ENCODE results near the gene TTYH1. TPM values are rescaled to one million over a fixed set of nuclear protein-coding genes. Genes with fewer than 3 reads are reported as not detected.

Gene TTYH1
- total RNA-seq, 6 experiments from 2014 or later = 0.30 to 0.93 (median 0.35) TPM; not detected in 1

DNA sequence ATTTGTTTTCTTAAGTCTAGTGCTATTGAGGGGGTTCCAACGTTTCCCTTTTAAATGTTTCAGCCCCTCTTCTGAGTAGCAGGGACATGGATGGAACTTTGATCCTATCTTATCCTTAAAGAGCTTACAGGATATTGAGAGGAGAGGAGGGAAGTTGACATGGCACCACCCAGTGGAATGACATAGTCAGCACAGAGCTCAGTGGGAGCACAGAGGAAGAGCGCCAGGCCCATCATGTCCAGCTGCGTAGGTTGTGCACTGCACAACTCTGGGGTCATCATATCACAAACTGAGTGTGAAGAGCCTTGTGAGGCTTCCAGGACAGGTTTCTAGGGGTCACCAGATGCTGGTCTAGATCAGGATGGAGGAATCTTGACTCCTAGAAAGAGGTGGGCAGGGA lies 62.4 kb downstream of the TTYH1 start:
- no peak overlapping the region for H3K27ac ChIP-seq
- peak in 3 of 4 donors; percentile 13 to 29 (median 20) for ATAC-seq
- no peaks in the 10 kb centered on the region for H3K36me3 ChIP-seq
- intact Hi-C loops (cut with DNase I) = no loop called here
- DNase-seq = no peak
- no peaks in the 10 kb centered on the region for H3K4me1 ChIP-seq
- no peak overlapping the region for H3K4me3 ChIP-seq
- H3K9me3 ChIP-seq = no peaks in the 10 kb centered on the region
- TF ChIP-seq, protein P1, sequence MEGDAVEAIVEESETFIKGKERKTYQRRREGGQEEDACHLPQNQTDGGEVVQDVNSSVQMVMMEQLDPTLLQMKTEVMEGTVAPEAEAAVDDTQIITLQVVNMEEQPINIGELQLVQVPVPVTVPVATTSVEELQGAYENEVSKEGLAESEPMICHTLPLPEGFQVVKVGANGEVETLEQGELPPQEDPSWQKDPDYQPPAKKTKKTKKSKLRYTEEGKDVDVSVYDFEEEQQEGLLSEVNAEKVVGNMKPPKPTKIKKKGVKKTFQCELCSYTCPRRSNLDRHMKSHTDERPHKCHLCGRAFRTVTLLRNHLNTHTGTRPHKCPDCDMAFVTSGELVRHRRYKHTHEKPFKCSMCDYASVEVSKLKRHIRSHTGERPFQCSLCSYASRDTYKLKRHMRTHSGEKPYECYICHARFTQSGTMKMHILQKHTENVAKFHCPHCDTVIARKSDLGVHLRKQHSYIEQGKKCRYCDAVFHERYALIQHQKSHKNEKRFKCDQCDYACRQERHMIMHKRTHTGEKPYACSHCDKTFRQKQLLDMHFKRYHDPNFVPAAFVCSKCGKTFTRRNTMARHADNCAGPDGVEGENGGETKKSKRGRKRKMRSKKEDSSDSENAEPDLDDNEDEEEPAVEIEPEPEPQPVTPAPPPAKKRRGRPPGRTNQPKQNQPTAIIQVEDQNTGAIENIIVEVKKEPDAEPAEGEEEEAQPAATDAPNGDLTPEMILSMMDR (IDR thresholded peaks at IDR 0.05) = no peak
- TF ChIP-seq POLR2A (IDR thresholded peaks at IDR 0.05) = no peak
- H3K27me3 ChIP-seq = peaks cover 0 to 4% of the 10 kb centered on the region in 2 donors
- WGBS (ENCODE audit: insufficient coverage, low coverage, low lambda C conversion rate, missing lambda C conversion rate) = 56% methylated on average over 3 of the region's 3 CpGs

DNA sequence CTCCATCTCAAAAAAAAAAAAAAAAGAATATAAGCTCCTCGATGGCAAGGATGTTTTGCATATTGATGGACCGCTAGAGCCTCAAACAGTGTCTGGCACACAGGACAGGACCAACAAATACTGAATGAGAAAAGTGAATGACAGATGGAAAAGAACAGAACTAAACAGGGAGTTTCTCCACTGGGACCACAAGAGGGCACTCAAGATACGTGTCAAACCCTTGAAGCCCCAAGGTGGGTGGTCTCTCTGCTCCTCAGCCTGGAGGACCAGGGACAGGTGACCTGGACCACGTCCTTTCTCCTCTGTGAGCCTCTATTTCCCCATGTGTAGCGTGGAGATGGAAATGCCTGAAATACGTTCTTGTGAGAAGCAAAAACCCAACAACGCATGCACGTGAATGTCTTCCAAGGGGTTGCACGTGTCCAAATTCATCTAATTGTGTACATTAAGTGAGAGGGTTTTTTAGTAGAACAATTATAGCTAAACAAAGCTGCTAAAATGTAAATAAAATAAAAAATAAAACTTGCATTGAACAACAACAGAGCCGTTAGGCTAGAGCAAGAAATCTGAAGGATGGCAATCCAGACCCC lies 63.5 kb downstream of the TTYH1 start:
- intact Hi-C loops (cut with DNase I) = no loop called here
- H3K4me3 ChIP-seq = no peak overlapping the region
- ATAC-seq (peak; percentile 37 to 55 (median 50)), DNase-seq (no peak)
- no peak overlapping the region for H3K27ac ChIP-seq
- peaks cover 0 to 4% of the 10 kb centered on the region in 2 donors for H3K27me3 ChIP-seq
- H3K4me1 ChIP-seq = no peaks in the 10 kb centered on the region
- no peaks in the 10 kb centered on the region for H3K36me3 ChIP-seq
- H3K9me3 ChIP-seq = no peaks in the 10 kb centered on the region
- 9% methylated on average over 10 of the region's 10 CpGs for WGBS (ENCODE audit: insufficient coverage, low coverage, low lambda C conversion rate, missing lambda C conversion rate)
- TF ChIP-seq, protein P1 (IDR thresholded peaks at IDR 0.05) = peak; percentile 20 to 55 (median 48)
- no peak for TF ChIP-seq POLR2A (IDR thresholded peaks at IDR 0.05)

DNA sequence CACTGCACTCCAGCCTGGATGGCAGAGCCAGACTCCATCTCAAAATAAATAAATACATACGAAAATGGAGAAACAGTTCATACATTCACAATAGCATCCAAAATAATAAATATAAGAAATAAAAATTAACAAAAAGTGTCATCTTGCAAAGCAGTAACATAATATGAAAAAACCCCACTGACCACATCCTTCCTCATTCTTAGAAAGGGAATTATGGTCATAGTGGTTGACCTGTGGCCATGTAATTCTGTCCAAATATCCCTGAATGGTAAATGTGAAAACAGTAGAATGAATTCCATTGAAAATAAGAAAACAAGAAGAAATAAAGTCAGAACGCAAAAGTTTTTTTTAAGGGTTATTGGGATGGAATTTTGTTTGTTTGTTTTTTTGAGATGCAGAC lies 64.8 kb downstream of the TTYH1 start:
- Histone ChIP-seq H3K27ac (no peak overlapping the region), H3K27me3 (peaks cover 0 to 4% of the 10 kb centered on the region in 2 donors), H3K36me3 (no peaks in the 10 kb centered on the region), H3K9me3 (no peaks in the 10 kb centered on the region), H3K4me1 (no peaks in the 10 kb centered on the region), H3K4me3 (no peak overlapping the region)
- ATAC-seq (no peak), DNase-seq (no peak)
- WGBS (ENCODE audit: insufficient coverage, low coverage, low lambda C conversion rate, missing lambda C conversion rate) = 54% methylated on average over 2 of the region's 2 CpGs
- TF ChIP-seq, protein P1 (IDR thresholded peaks at IDR 0.05) = no peak
- TF ChIP-seq POLR2A (IDR thresholded peaks at IDR 0.05) = no peak
- intact Hi-C loops (cut with DNase I) = no loop called here

DNA sequence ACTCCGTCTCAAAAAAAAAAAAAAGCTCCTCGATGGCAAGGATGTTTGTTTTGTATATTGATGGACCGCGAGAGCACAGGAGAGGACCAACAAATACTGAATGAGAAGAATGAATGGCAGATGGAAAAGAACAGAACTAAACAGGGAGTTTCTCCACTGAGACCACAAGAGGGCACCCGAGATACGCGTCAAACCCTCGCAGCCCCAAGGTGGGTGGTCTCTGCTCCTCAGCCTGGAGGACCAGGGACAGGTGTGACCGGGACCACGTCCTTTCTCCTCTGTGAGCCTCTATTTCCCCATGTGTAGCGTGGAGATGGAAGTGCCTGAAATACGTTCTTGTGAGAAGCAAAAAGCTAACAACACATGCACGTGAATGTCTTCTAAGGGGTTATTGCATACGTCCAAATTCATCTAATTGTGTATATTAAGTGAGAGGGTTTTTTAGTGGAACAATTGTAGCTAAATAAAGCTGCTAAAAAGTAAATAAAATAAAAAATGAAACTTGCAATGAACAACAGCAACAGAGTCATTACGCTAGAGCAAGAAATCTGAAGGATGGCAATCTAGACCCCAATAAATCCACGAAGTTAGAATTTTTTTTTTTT lies 66.2 kb downstream of the TTYH1 start:
- WGBS (ENCODE audit: insufficient coverage, low coverage, low lambda C conversion rate, missing lambda C conversion rate) = 8% methylated on average over 16 of the region's 16 CpGs
- TF ChIP-seq POLR2A (IDR thresholded peaks at IDR 0.05) = no peak
- TF ChIP-seq, protein P1 (IDR thresholded peaks at IDR 0.05) = peak; percentile 33 to 70 (median 56)
- peaks cover 0 to 4% of the 10 kb centered on the region in 2 donors for H3K27me3 ChIP-seq
- no peaks in the 10 kb centered on the region for H3K9me3 ChIP-seq
- intact Hi-C loops (cut with DNase I) = no loop called here
- H3K4me1 ChIP-seq = no peaks in the 10 kb centered on the region
- no peak overlapping the region for H3K4me3 ChIP-seq
- H3K27ac ChIP-seq = no peak overlapping the region
- DNase-seq = no peak
- no peaks in the 10 kb centered on the region for H3K36me3 ChIP-seq
- peak; percentile 59 to 63 (median 62) for ATAC-seq
